Measurements from ENCODE around the gene PDZRN3.
"Not testable (repeated sequence)": the region's sequence is repeated elsewhere in the genome, so short reads cannot be mapped to it uniquely, and the experiment has no call there.

Gene PDZRN3

GRCh38 chr3:73490453-73491286, 134.1 kb downstream of the PDZRN3 start:
- peak; percentile 54 for DNase-seq (ENCODE audit: low spot score)

- no peak for DNase-seq (ENCODE audit: low spot score)
Observed at GRCh38 chr3:73485877-73486330, 138.8 kb downstream of the PDZRN3 start.

GRCh38 chr3:73484656-73485248, 140.0 kb downstream of the PDZRN3 start:
- DNase-seq (ENCODE audit: low spot score): peak; percentile 50

- no peak for DNase-seq (ENCODE audit: low spot score)
Observed at GRCh38 chr3:73481888-73482287, 142.9 kb downstream of the PDZRN3 start.

GRCh38 chr3:73480187-73480672, 144.5 kb downstream of the PDZRN3 start:
- peak; percentile 18 for DNase-seq (ENCODE audit: low spot score)

- no peak for DNase-seq (ENCODE audit: low spot score)
Observed at GRCh38 chr3:73479325-73479724, 145.4 kb downstream of the PDZRN3 start.

GRCh38 chr3:73478858-73479257, 145.9 kb downstream of the PDZRN3 start:
- no peak for DNase-seq (ENCODE audit: low spot score)

- no peak for DNase-seq (ENCODE audit: low spot score)
Observed at GRCh38 chr3:73475717-73476116, 149.0 kb downstream of the PDZRN3 start.

- DNase-seq (ENCODE audit: low spot score): no peak
Observed at GRCh38 chr3:73475175-73475574, 149.6 kb downstream of the PDZRN3 start.

GRCh38 chr3:73474619-73475018, 150.1 kb downstream of the PDZRN3 start:
- no peak for DNase-seq (ENCODE audit: low spot score)

GRCh38 chr3:73473898-73474416, 150.8 kb downstream of the PDZRN3 start:
- DNase-seq (ENCODE audit: low spot score): no peak

- DNase-seq (ENCODE audit: low spot score): no peak
Observed at GRCh38 chr3:73473181-73473897, 151.4 kb downstream of the PDZRN3 start.

- no peak for DNase-seq (ENCODE audit: low spot score)
Observed at GRCh38 chr3:73471986-73472787, 152.6 kb downstream of the PDZRN3 start.

- DNase-seq (ENCODE audit: low spot score): no peak
Observed at GRCh38 chr3:73470860-73471259, 153.9 kb downstream of the PDZRN3 start.

GRCh38 chr3:73469331-73469730, 155.4 kb downstream of the PDZRN3 start:
- no peak for DNase-seq (ENCODE audit: low spot score)

- DNase-seq (ENCODE audit: low spot score): no peak
Observed at GRCh38 chr3:73467211-73467610, 157.5 kb downstream of the PDZRN3 start.

GRCh38 chr3:73465926-73466325, 158.8 kb downstream of the PDZRN3 start:
- DNase-seq (ENCODE audit: low spot score): no peak

- DNase-seq (ENCODE audit: low spot score): not testable (repeated sequence)
Observed at GRCh38 chr3:73464126-73464525, 160.6 kb downstream of the PDZRN3 start.

- DNase-seq (ENCODE audit: low spot score): no peak
Observed at GRCh38 chr3:73461547-73461946, 163.2 kb downstream of the PDZRN3 start.

GRCh38 chr3:73459711-73460110, 165.0 kb downstream of the PDZRN3 start:
- DNase-seq (ENCODE audit: low spot score): no peak

- DNase-seq (ENCODE audit: low spot score): no peak
Observed at GRCh38 chr3:73453666-73454065, 171.1 kb downstream of the PDZRN3 start.

- DNase-seq (ENCODE audit: low spot score): no peak
Observed at GRCh38 chr3:73452729-73453128, 172.0 kb downstream of the PDZRN3 start.
